Measurements from ENCODE around the gene TCF7L1. TPM values are rescaled to one million over a fixed set of nuclear protein-coding genes. Genes with fewer than 3 reads are reported as not detected.
A peak's percentile ranks its signal among the peaks of the same experiment; 100 is the strongest.
"Not testable (repeated sequence)": the region's sequence is repeated elsewhere in the genome, so short reads cannot be mapped to it uniquely, and the experiment has no call there.

TCF7L1 gene
- total and polyA plus RNA-seq, 5 donors, result 12.0 to 13.8 (median 12.9) TPM

DNA sequence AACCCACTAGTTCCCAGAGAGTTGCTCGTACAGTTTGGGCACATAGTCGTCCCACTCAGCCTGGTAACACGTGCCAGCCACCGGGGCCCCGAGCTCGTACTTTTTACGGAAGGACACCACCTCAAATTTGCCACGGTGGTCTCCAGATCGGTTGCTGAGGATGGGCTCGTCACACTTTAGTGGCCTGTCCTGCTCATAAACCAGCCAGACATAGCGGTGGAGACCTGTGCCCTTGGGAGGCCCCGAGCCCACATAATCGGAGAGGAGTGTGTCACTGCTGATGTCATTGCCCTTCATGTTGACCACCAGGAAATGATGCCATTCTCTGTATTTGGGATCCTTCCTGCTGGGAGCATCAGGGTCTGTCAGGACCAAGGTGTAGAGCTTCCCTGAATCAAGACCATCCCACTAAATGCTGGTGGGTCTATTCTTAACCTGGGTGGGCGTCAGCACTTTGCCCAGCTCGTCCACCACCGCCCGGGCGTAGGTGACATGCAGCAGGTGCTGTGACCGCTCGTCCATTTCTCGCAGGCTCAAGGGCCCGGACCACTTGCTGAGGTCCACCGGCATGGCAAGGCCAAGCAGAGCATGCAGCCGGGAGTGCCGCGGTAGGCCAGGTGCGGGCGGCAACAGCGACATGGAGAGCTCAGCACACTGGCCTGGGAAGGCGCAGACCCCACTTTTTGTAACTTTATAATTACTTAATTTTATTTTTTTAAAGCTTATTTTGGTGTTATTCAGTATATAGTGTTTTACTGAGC, 208.3 kb downstream of the TCF7L1 start:
- Histone ChIP-seq H3K27me3 (ENCODE audit: control insufficient read depth, insufficient read depth) (no peaks in the 10 kb centered on the region), H3K9me3 (ENCODE audit: control insufficient read depth, low read length) (no peaks in the 10 kb centered on the region), H3K4me3 (ENCODE audit: low read length) (no peak overlapping the region), H3K27ac (ENCODE audit: low read length) (no peak overlapping the region), H3K4me1 (ENCODE audit: control insufficient read depth, insufficient read depth, low read length) (no peaks in the 10 kb centered on the region)
- intact Hi-C loops (cut with DNase I), result no loop called here
- DNase-seq (no peak), ATAC-seq (no peak)
- 91% methylated on average over 30 of the region's 30 CpGs for WGBS

DNA sequence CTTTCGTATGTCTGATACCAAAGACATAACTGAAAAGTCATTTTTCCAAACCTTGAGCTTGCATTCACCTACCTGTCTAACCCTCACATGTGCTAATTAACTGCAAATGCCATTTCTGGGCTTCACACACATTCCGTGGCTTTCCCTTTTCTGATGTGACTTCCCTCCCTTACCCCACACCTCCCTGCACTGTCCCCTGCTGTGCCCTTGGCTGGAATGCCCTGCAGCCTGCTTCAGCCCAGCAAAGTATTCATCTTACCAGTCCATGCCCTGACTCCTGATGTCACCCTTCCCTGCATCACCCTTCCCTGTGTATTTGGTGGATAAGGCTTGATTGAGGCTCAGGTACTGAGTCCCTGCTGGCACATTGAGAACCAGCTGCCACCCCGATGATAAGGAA, 209.0 kb downstream of the TCF7L1 start:
- H3K27me3 ChIP-seq (ENCODE audit: control insufficient read depth, insufficient read depth), result no peaks in the 10 kb centered on the region
- ATAC-seq (no peak), DNase-seq (no peak)
- no peaks in the 10 kb centered on the region for H3K4me1 ChIP-seq (ENCODE audit: control insufficient read depth, insufficient read depth, low read length)
- no peak overlapping the region for H3K4me3 ChIP-seq (ENCODE audit: low read length)
- intact Hi-C loops (cut with DNase I), result no loop called here
- no peaks in the 10 kb centered on the region for H3K9me3 ChIP-seq (ENCODE audit: control insufficient read depth, low read length)
- WGBS, result 83% methylated on average over 3 of the region's 3 CpGs
- no peak overlapping the region for H3K27ac ChIP-seq (ENCODE audit: low read length)

- DNase-seq; H3K27me3 ChIP-seq (ENCODE audit: control insufficient read depth, insufficient read depth); H3K9me3 ChIP-seq (ENCODE audit: control insufficient read depth, low read length); intact Hi-C loops (cut with DNase I); H3K4me3 ChIP-seq (ENCODE audit: low read length); H3K27ac ChIP-seq (ENCODE audit: low read length); H3K4me1 ChIP-seq (ENCODE audit: control insufficient read depth, insufficient read depth, low read length): not testable (repeated sequence)
- WGBS, result 92% methylated on average over 10 of the region's 10 CpGs
- ATAC-seq, result peak in 1 of 2 donors; percentile 29
These were observed 210.2 kb downstream of the TCF7L1 start for GRCh38 chr2:85343207-85343895.

- Histone ChIP-seq H3K27ac (ENCODE audit: low read length) (no peak overlapping the region), H3K27me3 (ENCODE audit: control insufficient read depth, insufficient read depth) (no peaks in the 10 kb centered on the region), H3K9me3 (ENCODE audit: control insufficient read depth, low read length) (no peaks in the 10 kb centered on the region), H3K4me1 (ENCODE audit: control insufficient read depth, insufficient read depth, low read length) (no peaks in the 10 kb centered on the region), H3K4me3 (ENCODE audit: low read length) (no peak overlapping the region)
- no peak for DNase-seq
- ATAC-seq, result no peak
- intact Hi-C loops (cut with DNase I), result no loop called here
- WGBS, result 90% methylated on average over 14 of the region's 14 CpGs
These were observed 211.3 kb downstream of the TCF7L1 start for GRCh38 chr2:85344356-85344954.

DNA sequence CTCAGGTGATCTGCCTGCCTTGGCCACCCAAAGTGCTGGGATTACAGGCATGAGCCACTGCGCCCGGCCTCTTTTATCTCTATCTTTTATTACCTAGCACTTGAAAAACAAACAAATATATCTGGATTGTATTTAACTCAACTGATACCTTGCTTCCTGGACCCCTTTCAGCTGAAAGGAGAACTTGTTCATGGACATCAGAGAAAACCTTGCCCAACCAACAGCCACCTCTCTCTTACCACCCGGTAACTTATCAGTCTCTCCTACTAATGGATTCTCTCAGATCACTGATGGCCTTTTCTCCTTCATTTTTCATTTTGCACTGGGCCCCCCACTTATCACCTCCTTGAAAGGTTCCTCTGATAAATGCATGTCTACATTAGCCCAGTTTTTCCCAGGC, 214.4 kb downstream of the TCF7L1 start:
- Histone ChIP-seq H3K27me3 (ENCODE audit: control insufficient read depth, insufficient read depth) (no peaks in the 10 kb centered on the region), H3K9me3 (ENCODE audit: control insufficient read depth, low read length) (no peaks in the 10 kb centered on the region), H3K4me3 (ENCODE audit: low read length) (no peak overlapping the region), H3K27ac (ENCODE audit: low read length) (no peak overlapping the region), H3K4me1 (ENCODE audit: control insufficient read depth, insufficient read depth, low read length) (no peaks in the 10 kb centered on the region)
- ATAC-seq, result no peak
- intact Hi-C loops (cut with DNase I), result no loop called here
- DNase-seq, result no peak
- 70% methylated on average over 3 of the region's 3 CpGs for WGBS

DNA sequence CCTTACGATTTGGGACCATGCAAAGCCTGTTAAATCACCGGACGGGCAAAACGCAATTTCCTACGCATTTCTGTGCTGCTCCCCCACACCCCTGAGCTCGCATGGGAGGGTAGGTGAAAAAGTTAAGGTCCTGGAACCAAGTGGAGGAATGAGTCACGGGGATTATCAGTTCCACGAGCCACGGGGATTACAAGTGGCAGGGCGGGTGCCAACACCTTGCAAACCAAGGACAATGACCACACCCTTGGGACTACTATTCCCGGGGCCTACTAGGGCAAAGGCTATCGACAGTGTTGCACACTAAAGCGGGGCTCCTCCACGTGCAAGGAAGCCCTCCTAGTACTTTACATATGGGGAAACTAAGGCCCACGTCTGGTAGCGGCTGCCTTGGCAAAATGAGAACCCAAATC, 220.7 kb downstream of the TCF7L1 start:
- 14% methylated on average over 16 of the region's 16 CpGs for WGBS
- Histone ChIP-seq H3K4me3 (ENCODE audit: low read length) (peak overlapping the region; percentile 85), H3K4me1 (ENCODE audit: control insufficient read depth, insufficient read depth, low read length) (peaks cover 6% of the 10 kb centered on the region), H3K9me3 (ENCODE audit: control insufficient read depth, low read length) (no peaks in the 10 kb centered on the region), H3K27me3 (ENCODE audit: control insufficient read depth, insufficient read depth) (no peaks in the 10 kb centered on the region), H3K27ac (ENCODE audit: low read length) (peak overlapping the region; percentile 91)
- ATAC-seq, result peak; percentile 36 to 72
- intact Hi-C loops (cut with DNase I), result no loop called here
- DNase-seq, result peak; percentile 66 to 73 (median 69)

- Histone ChIP-seq H3K27ac (ENCODE audit: low read length) (peak within 1 kb of the TSS; percentile 91), H3K9me3 (ENCODE audit: control insufficient read depth, low read length) (no peaks in the 10 kb centered on the region), H3K27me3 (ENCODE audit: control insufficient read depth, insufficient read depth) (no peaks in the 10 kb centered on the region), H3K4me3 (ENCODE audit: low read length) (peak within 1 kb of the TSS; percentile 89), H3K4me1 (ENCODE audit: control insufficient read depth, insufficient read depth, low read length) (peaks cover 6% of the 10 kb centered on the region)
- DNase-seq, result peak; percentile 97 to 98 (median 97)
- peak; percentile 97 to 98 for ATAC-seq
- intact Hi-C loops (cut with DNase I), result no loop called here
- WGBS, result under 1% methylated on average over 42 of the region's 42 CpGs
These were observed 221.3 kb downstream of the TCF7L1 start, which contains the start of the genes ELMOD3 and RETSAT for GRCh38 chr2:85354286-85355072. Gene ELMOD3, plus strand, starts transcription at chr2:85354769. Its CDS starts 2,430 bp downstream, at chr2:85357199. Gene RETSAT, minus strand, starts transcription at chr2:85354528. Its CDS starts 21 bp downstream, at chr2:85354507.

GRCh38 chr2:85355073-85355410, 221.8 kb downstream of the TCF7L1 start:
- Histone ChIP-seq H3K4me3 (ENCODE audit: low read length) (peak overlapping the region; percentile 89), H3K27ac (ENCODE audit: low read length) (peak overlapping the region; percentile 90), H3K9me3 (ENCODE audit: control insufficient read depth, low read length) (no peaks in the 10 kb centered on the region), H3K27me3 (ENCODE audit: control insufficient read depth, insufficient read depth) (no peaks in the 10 kb centered on the region), H3K4me1 (ENCODE audit: control insufficient read depth, insufficient read depth, low read length) (peaks cover 6% of the 10 kb centered on the region)
- ATAC-seq (peak in 1 of 2 donors; percentile 5), DNase-seq (peak in 2 of 3 donors; percentile 36 to 59)
- intact Hi-C loops (cut with DNase I), result no loop called here
- WGBS, result 10% methylated on average over 10 of the region's 10 CpGs

DNA sequence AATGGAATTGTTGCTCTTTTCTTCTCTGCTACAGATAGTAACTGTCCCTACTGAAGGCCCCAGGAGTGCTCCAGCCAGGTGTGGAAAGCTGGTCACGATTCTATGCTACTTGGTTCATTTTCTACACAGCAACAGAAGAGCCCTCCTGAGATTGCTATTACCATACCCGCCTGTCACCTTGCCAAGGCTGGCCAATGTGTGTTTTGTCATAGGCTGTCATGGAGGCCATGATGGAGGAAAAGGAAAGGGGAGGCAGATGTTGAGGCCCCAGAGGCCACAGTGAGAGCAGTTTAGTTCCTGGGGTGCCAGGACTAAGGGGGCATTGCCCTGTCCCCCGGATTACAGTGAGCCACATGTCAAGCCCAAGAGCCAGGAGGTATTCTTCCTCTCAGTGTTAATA, 222.3 kb downstream of the TCF7L1 start:
- Histone ChIP-seq H3K9me3 (ENCODE audit: control insufficient read depth, low read length) (no peaks in the 10 kb centered on the region), H3K4me1 (ENCODE audit: control insufficient read depth, insufficient read depth, low read length) (peaks cover 6% of the 10 kb centered on the region), H3K27ac (ENCODE audit: low read length) (no peak overlapping the region), H3K4me3 (ENCODE audit: low read length) (peak overlapping the region; percentile 89), H3K27me3 (ENCODE audit: control insufficient read depth, insufficient read depth) (no peaks in the 10 kb centered on the region)
- no peak for ATAC-seq
- intact Hi-C loops (cut with DNase I), result no loop called here
- no peak for DNase-seq
- WGBS, result 75% methylated on average over 3 of the region's 3 CpGs

- no peak for DNase-seq
- no peaks in the 10 kb centered on the region for H3K9me3 ChIP-seq (ENCODE audit: control insufficient read depth, low read length)
- intact Hi-C loops (cut with DNase I), result no loop called here
- no peak overlapping the region for H3K4me3 ChIP-seq (ENCODE audit: low read length)
- H3K27ac ChIP-seq (ENCODE audit: low read length), result no peak overlapping the region
- WGBS, result 78% methylated on average over 2 of the region's 2 CpGs
- ATAC-seq, result no peak
- H3K27me3 ChIP-seq (ENCODE audit: control insufficient read depth, insufficient read depth), result no peaks in the 10 kb centered on the region
- peaks cover 6% of the 10 kb centered on the region for H3K4me1 ChIP-seq (ENCODE audit: control insufficient read depth, insufficient read depth, low read length)
These were observed 223.0 kb downstream of the TCF7L1 start for GRCh38 chr2:85356186-85356585.

All from right cardiac atrium (tissue), 5 donors.